Inferior parietal cortex (tissue), 1 donor: ENCODE data around the gene RIIAD1.
"Not testable (repeated sequence)": the region's sequence is repeated elsewhere in the genome, so short reads cannot be mapped to it uniquely, and the experiment has no call there.

Experiments
- DNase-seq: peaks from one replicate; pipeline ENCODE4 v3.0.0-alpha.2; 2016; ENCODE audit errors: extremely low spot score

Gene RIIAD1

DNA sequence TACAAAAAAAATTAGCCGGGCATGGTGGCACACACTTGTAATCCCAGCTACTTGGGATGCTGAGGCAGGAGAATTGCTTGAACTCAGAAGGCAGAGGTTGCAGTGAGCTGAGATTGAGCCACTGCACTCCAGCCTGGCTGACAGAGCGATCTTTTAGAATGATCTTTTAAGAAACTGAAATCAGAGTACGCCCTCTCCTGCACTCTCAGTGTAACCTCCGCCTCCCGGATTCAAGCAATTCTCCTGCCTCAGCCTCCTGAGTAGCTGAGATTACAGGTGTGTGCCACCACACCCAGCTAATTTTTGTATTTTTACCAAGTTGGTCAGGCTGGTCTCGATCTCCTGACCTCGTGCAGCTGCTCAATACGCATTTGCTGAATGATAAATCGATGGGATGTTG is 12.7 kb downstream of the RIIAD1 start:
- not testable (repeated sequence) for DNase-seq

DNA sequence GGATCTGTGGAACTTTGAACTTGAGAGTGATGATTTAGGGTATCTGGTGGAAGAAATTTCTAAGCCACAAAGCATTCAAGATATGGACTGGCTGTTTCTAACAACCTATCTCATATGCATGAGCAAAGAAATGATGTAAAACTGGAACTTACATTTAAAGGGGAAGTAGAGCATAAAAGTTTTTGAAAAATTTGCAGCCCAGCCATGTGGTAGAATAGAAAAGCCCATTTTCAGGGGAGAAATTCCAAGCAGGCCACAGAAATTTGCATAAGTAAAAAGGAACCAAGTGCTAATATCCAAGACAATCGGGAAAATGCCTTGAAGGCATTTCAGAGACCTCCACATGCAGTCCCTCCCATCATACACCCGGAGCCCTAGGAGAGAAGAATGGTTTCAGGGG is 15.7 kb downstream of the RIIAD1 start:
- no peak for DNase-seq

GRCh38 chr1:151737479-151737878 is 16.2 kb downstream of the RIIAD1 start:
- no peak for DNase-seq

DNA sequence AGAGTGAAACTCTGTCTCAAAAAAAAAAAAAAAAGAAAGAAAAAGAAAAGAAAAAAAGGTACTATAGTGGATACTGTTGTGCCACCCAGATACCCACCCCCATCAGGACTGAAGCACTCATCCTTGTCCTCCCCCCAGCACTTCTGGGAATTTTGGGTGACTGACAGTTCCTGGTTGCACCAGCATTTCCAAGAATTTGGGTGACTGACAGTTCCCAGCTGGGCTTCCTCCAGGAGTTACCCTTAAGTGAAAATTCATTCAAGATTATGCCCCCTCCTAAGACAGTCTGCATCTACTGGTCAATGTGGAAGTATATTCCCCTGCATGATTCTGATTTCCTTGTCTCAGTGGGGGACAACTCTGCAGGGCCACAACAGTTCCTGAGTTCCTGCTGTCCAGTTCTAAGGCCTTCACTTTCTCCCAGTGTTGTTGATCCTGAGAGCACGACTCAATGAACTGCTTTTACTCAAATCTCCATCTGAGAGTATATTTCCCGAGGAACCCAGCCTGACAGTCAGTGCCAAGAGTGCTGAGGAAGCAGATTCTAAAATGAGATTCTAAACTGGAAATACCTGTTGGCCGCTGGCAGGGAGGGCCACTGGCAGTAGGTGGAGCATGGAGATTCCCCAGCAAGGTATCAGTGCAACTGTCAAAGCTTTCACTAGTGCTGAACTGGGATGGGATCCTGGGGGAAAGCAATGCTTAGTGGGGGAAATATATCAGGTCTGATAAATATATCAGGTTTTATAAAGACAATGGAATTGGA is 18.5 kb downstream of the RIIAD1 start:
- no peak for DNase-seq

DNA sequence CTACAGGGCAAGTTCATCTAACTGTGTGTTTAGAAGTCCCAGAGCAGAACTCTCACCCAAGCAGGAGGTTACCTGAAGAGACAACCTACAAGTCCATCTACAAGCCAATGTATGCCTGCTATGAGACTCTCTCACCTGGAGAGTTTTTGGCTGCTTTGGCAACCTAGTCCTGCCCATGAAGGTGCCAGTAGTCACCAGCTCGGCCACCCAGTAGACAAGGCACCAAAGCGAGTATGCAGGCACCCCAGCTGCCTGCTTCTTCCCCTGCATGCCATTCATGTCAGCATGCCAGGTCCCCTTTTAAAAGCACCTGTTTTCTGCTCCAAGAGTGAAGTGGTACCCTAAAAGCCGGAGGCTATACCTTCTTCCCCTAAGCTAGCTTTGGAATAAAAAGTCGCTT is 20.2 kb downstream of the RIIAD1 start:
- DNase-seq: no peak

DNA sequence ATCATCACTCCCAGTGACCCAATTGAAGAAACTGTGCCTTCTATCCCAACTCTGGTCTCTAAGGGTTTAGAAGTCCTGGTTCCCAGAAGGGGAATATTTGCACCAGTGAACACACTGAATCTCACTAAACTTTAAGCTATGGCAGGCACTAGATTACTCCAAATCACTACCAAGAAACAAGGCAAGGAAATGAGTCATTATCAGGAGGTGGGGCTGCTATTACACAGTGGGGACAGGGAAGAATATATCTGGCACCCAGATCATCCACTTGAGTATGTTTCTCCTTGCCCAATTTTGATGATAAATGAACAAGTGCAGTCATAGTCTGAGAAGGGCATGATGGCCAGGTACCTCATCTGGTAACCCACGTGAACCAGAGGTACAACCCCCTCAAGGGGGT is 35.0 kb downstream of the RIIAD1 start:
- no peak for DNase-seq

GRCh38 chr1:151759241-151759640 is 37.9 kb downstream of the RIIAD1 start:
- no peak for DNase-seq

- no peak for DNase-seq
These were observed 39.5 kb downstream of the RIIAD1 start for GRCh38 chr1:151760597-151761385.

GRCh38 chr1:151762941-151763921 is 41.9 kb downstream of the RIIAD1 start, which contains the start of gene MRPL9:
Gene MRPL9 (minus strand): TSS chr1:151763496. CDS start chr1:151763479, 17 bp downstream.
- DNase-seq: peak; percentile 83

GRCh38 chr1:151763990-151764389 is 42.7 kb downstream of the RIIAD1 start:
- DNase-seq: peak; percentile 23

DNA sequence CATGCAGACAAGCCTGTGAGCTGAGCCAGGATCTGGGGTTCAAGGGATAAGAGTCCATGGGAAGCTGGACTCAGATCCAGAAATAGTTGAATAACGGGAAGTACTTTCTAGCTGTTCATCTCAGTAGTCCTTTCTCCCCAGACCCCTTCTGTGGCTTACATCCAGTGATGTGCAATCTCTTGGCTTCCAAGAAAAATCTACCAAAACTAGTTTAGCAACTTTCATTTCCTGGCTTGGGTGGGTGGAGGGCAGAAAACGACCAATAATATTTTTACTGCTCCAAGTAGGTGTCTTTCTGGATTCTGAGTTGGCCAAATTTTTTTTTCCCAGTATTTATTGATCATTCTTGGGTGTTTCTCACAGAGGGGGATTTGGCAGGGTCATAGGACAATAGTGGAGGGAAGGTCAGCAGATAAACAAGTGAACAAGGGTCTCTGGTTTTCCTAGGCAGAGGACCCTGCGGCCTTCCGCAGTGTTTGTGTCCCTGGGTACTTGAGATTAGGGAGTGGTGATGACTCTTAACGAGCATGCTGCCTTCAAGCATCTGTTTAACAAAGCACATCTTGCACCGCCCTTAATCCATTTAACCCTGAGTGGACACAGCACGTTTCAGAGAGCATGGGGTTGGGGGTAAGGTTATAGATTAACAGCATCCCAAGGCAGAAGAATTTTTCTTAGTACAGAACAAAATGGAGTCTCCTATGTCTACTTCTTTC is 47.2 kb downstream of the RIIAD1 start:
- DNase-seq: not testable (repeated sequence)

DNA sequence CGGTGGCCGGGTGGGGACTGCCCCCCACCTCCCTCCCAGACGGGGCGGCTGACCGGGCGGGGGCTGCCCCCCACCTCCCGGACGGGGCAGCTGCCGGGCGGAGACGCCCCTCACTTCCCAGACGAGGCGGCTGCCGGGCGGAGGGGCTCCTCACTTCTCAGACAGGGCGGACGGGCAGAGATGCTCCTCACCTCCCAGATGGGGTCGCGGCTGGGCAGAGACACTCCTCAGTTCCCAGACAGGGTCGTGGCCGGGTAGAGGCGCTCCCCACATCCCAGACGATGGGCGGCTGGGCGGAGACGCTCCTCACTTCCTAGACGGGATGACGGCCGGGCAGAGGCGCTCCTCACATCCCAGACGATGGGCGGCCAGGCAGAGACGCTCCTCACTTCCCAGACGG is 47.9 kb downstream of the RIIAD1 start:
- DNase-seq: not testable (repeated sequence)

GRCh38 chr1:151773702-151774101 is 52.4 kb downstream of the RIIAD1 start:
- DNase-seq: no peak

DNA sequence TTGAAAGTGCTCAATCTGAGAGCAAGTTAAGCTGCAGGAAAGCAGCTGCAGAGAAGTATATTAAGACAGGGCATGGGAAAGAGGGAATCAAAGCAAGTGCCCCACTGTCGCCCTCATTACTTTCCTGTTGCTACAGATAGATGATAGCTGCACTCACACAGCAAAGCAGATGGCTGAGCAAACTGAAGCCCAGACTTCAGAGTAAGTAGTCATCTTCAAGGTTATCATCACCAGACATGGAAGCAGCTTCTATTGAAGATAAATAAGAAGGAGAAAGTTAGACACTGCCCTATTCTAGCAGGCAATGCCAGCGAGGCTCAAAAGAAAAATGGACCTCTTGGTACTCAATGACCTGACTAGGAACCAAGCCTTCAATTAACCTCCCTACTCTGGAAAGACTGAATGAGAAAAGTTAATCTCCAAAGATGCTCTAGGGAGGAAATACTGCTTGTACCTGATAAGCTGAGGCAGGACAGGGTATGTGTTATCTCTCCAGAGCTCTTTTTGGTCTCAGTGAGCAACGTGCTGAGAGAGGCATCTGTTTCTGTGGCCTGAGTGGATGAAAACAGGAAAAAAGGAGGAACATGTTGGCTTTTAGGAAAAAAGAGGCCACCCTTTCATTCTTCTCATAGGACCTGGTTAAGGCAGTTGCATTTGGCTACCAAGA is 53.1 kb downstream of the RIIAD1 start:
- DNase-seq: no peak

- no peak for DNase-seq
These were observed 54.8 kb downstream of the RIIAD1 start for GRCh38 chr1:151775894-151776664.

GRCh38 chr1:151776665-151777062 is 55.3 kb downstream of the RIIAD1 start:
- DNase-seq: no peak

- DNase-seq: no peak
These were observed 56.0 kb downstream of the RIIAD1 start for GRCh38 chr1:151777317-151777716.
